ENCODE measurements around the gene BPIFA3.

DNA sequence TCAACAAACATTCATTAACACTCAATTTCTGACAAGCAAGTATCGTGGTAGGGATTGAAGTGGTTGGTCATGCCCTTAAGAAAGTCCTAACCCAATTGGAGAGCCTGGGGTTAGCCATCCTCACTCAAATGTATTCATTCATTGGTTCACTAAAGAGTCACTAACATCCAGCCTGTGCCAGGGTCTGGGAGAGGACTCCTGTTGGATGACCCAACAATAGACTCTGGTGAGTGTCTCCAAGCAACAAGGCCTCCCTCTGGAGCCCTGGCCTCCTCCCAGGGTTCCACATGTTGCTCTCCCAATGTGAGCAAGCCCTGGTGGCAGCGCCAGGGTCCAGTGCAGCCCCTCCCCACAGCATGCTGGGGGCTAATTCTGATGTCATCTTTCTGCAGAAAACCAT lies at the start of gene BPIFA3:
- TF ChIP-seq, protein P1, sequence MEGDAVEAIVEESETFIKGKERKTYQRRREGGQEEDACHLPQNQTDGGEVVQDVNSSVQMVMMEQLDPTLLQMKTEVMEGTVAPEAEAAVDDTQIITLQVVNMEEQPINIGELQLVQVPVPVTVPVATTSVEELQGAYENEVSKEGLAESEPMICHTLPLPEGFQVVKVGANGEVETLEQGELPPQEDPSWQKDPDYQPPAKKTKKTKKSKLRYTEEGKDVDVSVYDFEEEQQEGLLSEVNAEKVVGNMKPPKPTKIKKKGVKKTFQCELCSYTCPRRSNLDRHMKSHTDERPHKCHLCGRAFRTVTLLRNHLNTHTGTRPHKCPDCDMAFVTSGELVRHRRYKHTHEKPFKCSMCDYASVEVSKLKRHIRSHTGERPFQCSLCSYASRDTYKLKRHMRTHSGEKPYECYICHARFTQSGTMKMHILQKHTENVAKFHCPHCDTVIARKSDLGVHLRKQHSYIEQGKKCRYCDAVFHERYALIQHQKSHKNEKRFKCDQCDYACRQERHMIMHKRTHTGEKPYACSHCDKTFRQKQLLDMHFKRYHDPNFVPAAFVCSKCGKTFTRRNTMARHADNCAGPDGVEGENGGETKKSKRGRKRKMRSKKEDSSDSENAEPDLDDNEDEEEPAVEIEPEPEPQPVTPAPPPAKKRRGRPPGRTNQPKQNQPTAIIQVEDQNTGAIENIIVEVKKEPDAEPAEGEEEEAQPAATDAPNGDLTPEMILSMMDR (IDR thresholded peaks at IDR 0.05) = no peak
- no peak for TF ChIP-seq POLR2A (IDR thresholded peaks at IDR 0.05)
